Measurements from ENCODE around the gene TSHZ2.
A peak's percentile ranks its signal among the peaks of the same experiment; 100 is the strongest.

The TSHZ2 gene

GRCh38 chr20:53032478-53032932 is 60.3 kb downstream of the TSHZ2 start:
- Histone ChIP-seq H3K36me3 (no peaks in the 10 kb centered on the region), H3K9me3 (no peaks in the 10 kb centered on the region; the same call in 1 of the 2 replicates), H3K4me1 (peaks cover 7% of the 10 kb centered on the region), H3K4me3 (ENCODE audit: low read depth, low read length) (no peak overlapping the region), H3K27me3 (no peaks in the 10 kb centered on the region)
- no peak for TF ChIP-seq CTCF (IDR thresholded peaks at IDR 0.05; ENCODE audit: low read depth, low read length)
- no peak for DNase-seq

GRCh38 chr20:53033176-53033575 is 61.0 kb downstream of the TSHZ2 start:
- no peak for TF ChIP-seq CTCF (IDR thresholded peaks at IDR 0.05; ENCODE audit: low read depth, low read length)
- no peak for DNase-seq
- Histone ChIP-seq H3K9me3 (no peaks in the 10 kb centered on the region; the same call in 1 of the 2 replicates), H3K4me3 (ENCODE audit: low read depth, low read length) (no peak overlapping the region), H3K27me3 (no peaks in the 10 kb centered on the region), H3K36me3 (no peaks in the 10 kb centered on the region), H3K4me1 (peaks cover 7% of the 10 kb centered on the region)

- Histone ChIP-seq H3K4me1 (peaks cover 7% of the 10 kb centered on the region), H3K4me3 (ENCODE audit: low read depth, low read length) (no peak overlapping the region), H3K9me3 (no peaks in the 10 kb centered on the region; the same call in 1 of the 2 replicates), H3K27me3 (no peaks in the 10 kb centered on the region), H3K36me3 (no peaks in the 10 kb centered on the region)
- TF ChIP-seq CTCF (IDR thresholded peaks at IDR 0.05; ENCODE audit: low read depth, low read length), result no peak
- no peak for DNase-seq
Observed at GRCh38 chr20:53034899-53035298, 62.7 kb downstream of the TSHZ2 start.

- peak; percentile 32 for DNase-seq
- Histone ChIP-seq H3K4me3 (ENCODE audit: low read depth, low read length) (no peak overlapping the region), H3K27me3 (no peaks in the 10 kb centered on the region), H3K36me3 (no peaks in the 10 kb centered on the region), H3K4me1 (peaks cover 7% of the 10 kb centered on the region), H3K9me3 (no peaks in the 10 kb centered on the region; the same call in 1 of the 2 replicates)
- TF ChIP-seq CTCF (IDR thresholded peaks at IDR 0.05; ENCODE audit: low read depth, low read length), result no peak
Observed at GRCh38 chr20:53036992-53037391, 64.8 kb downstream of the TSHZ2 start.

- H3K4me1 ChIP-seq, result peaks cover 7% of the 10 kb centered on the region
- no peak overlapping the region for H3K4me3 ChIP-seq (ENCODE audit: low read depth, low read length)
- no peaks in the 10 kb centered on the region for H3K27me3 ChIP-seq
- no peak for DNase-seq
- H3K9me3 ChIP-seq, result no peaks in the 10 kb centered on the region; the same call in 1 of the 2 replicates
- TF ChIP-seq CTCF (IDR thresholded peaks at IDR 0.05; ENCODE audit: low read depth, low read length), result no peak
- H3K36me3 ChIP-seq, result no peaks in the 10 kb centered on the region
Observed at GRCh38 chr20:53037621-53038020, 65.5 kb downstream of the TSHZ2 start.

- DNase-seq, result no peak
Observed at GRCh38 chr20:53038299-53038698, 66.1 kb downstream of the TSHZ2 start.

More at GRCh38 chr20:53038299-53038698, 66.1 kb downstream of the TSHZ2 start:
- Histone ChIP-seq H3K27me3 (no peaks in the 10 kb centered on the region), H3K4me3 (ENCODE audit: low read depth, low read length) (no peak overlapping the region), H3K9me3 (no peaks in the 10 kb centered on the region; the same call in 1 of the 2 replicates), H3K4me1 (peaks cover 7% of the 10 kb centered on the region), H3K36me3 (no peaks in the 10 kb centered on the region)
- no peak for TF ChIP-seq CTCF (IDR thresholded peaks at IDR 0.05; ENCODE audit: low read depth, low read length)
